T-cell (primary cell): Measurements from ENCODE around the gene RBKS. TPM values are rescaled to one million over a fixed set of nuclear protein-coding genes. Genes with fewer than 3 reads are reported as not detected.

Experiments used
- ATAC-seq, 4 experiments: fragments of 200-7000 bp in 3 of 4; fragments of 150-1000 bp in 1 of 4; cut with Tn5 transposase; replicated peaks in 1 of 4; 1 replicate in 3 of 4; 2 replicates in 1 of 4; pipeline ENCODE4 v1.10.0; 2021; ENCODE audit warnings: moderate library complexity in 3 of 4, mild to moderate bottlenecking in 2 of 4, moderate number of reproducible peaks in 1 of 4
- CTCF ChIA-PET, 2 donors: fragments of 300-600 bp; sonication (Branson Sonifier 250); formaldehyde crosslinking; loops; one replicate each; lab custom pipeline; 2022; ENCODE audit warnings: antibody characterized with exemption in 2 of 2; lab: Charles Lee
- POLR2A ChIA-PET, 2 donors: fragments of 300-600 bp; sonication (Branson Sonifier 250); formaldehyde crosslinking; loops; one replicate each; lab custom pipeline; 2022; ENCODE audit warnings: antibody characterized with exemption in 2 of 2; lab: Charles Lee
- DNase-seq, 35 experiments: peaks; one replicate each; pipeline versions ENCODE4 v3.0.0 to v3.0.0-alpha.2; 2013 to 2023
- H3K27ac ChIP-seq: one replicate; pipeline ENCODE4 v1.5.1; 2013; ENCODE audit warnings: low read length
- H3K27me3 ChIP-seq, 2 experiments: replicated peaks in 1 of 2; 1 replicate in 1 of 2; 2 replicates in 1 of 2; pipeline versions ENCODE4 v1.6.1 to v1.7.0; 2013; ENCODE audit warnings: low read length in 1 of 2, mixed read lengths in 1 of 2; ENCODE audit not compliant: control insufficient read depth in 2 of 2, insufficient read depth in 2 of 2; ENCODE audit errors: extremely low read depth in 1 of 2
- H3K36me3 ChIP-seq, 2 donors: 1 replicate in 1 of 2; 2 replicates in 1 of 2; pipeline versions ENCODE4 v1.6.1 to v1.7.0; 2013; ENCODE audit warnings: low read length in 1 of 2; ENCODE audit not compliant: control insufficient read depth in 2 of 2, insufficient read depth in 1 of 2; ENCODE audit errors: extremely low read depth in 1 of 2
- H3K4me1 ChIP-seq, 2 experiments: 1 replicate in 1 of 2; 2 replicates in 1 of 2; pipeline versions ENCODE4 v1.6.1 to v1.7.0; 2013; ENCODE audit warnings: low read length in 2 of 2, mixed read lengths in 1 of 2; ENCODE audit not compliant: insufficient read depth in 2 of 2, control insufficient read depth in 1 of 2; ENCODE audit errors: extremely low read depth in 1 of 2
- H3K4me3 ChIP-seq, 2 donors: 1 replicate in 1 of 2; 2 replicates in 1 of 2; pipeline versions ENCODE4 v1.5.1 to v1.7.0; 2013; ENCODE audit warnings: mild to moderate bottlenecking in 2 of 2, low read length in 1 of 2, moderate library complexity in 1 of 2; ENCODE audit not compliant: control insufficient read depth in 1 of 2; ENCODE audit errors: extremely low read depth in 1 of 2
- H3K9me3 ChIP-seq: 2 replicates; pipeline ENCODE4 v1.7.0; 2013
- H3K27ac Mint-ChIP-seq, 2 donors: one replicate each; pipeline ENCODE4 v1.8.0; 2020 to 2021; ENCODE audit warnings: mild to moderate bottlenecking in 2 of 2, mixed read lengths in 2 of 2
- H3K27me3 Mint-ChIP-seq, 2 donors: one replicate each; pipeline ENCODE4 v1.8.0; 2021 to 2022; ENCODE audit warnings: mixed read lengths in 2 of 2
- H3K36me3 Mint-ChIP-seq: one replicate; pipeline ENCODE4 v1.8.0; 2021; ENCODE audit warnings: mixed read lengths
- H3K4me1 Mint-ChIP-seq, 3 donors: one replicate each; pipeline ENCODE4 v1.8.0; 2020 to 2022; ENCODE audit warnings: mixed read lengths in 3 of 3, mild to moderate bottlenecking in 1 of 3
- H3K4me3 Mint-ChIP-seq, 3 donors: one replicate each; pipeline ENCODE4 v1.8.0; 2020 to 2022; ENCODE audit warnings: mild to moderate bottlenecking in 3 of 3, mixed read lengths in 3 of 3, moderate library complexity in 3 of 3
- H3K9me3 Mint-ChIP-seq, 3 donors: one replicate each; pipeline ENCODE4 v1.8.0; 2020 to 2022; ENCODE audit warnings: mixed read lengths in 3 of 3
- WGBS: methylation state at CpG from one replicate; pipeline ENCODE4 v1.1.5; 2013; ENCODE audit warnings: missing lambda C conversion rate; ENCODE audit not compliant: insufficient coverage; 5-methylcytosine and 5-hydroxymethylcytosine counted together
- total RNA-seq, 35 experiments: library from RNA in 6 of 35; stranded (reverse) in 6 of 35; fragments of 120-200 nt in 1 of 35; gene quantifications; one replicate each; pipeline versions ENCODE4 v1.2.1 to v1.2.4 and lab custom pipeline; 2013 to 2026

RBKS gene
- total RNA-seq, 5 donors from 2014 or later (not counting 1 experiment from before 2014, with no cell fraction given) = 1.1 to 6.7 (median 1.5) TPM

DNA sequence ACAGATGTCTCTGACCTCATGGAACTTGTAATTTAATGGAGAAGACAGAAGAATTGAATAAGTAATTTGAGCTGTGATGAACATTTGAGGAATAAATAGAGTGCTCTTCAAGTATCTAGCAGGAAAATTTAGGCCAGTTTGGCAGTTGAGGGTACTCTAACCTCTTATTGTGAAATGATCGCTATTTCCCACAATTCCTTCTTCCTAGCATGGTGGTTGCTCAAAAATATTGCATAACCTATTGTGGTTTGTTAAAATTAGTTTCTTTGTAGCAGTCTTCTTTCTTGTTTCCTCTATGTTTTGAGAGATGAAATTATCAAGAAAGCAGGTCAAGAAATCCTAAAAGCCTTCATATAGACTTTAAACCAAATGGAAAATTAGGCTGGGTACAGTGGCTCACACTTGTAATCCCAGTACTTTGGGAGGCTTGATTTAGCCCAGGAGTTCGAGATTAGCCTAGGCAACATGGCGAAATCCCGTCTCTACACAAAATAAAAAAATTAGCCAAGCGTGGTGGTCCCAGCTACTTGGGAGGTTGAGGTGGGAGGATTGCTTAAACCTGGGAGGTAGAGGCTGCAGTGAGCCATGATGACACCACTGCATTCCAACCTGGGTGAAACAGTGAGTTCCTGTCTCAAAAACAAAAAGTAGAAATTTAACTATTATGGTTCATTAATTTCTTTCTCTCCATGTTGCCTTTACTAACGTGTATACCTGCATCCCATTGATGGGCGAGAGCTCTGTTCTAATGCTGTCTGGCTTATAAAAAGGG lies 58.7 kb downstream of the RBKS start:
- no CpG with 5 or more reads among the region's 7 CpGs for WGBS
- no peak overlapping the region for H3K4me3 Mint-ChIP-seq
- H3K36me3 Mint-ChIP-seq = peaks cover 40% of the 10 kb centered on the region
- no peak overlapping the region for H3K4me3 ChIP-seq
- CTCF ChIA-PET = no interaction called here
- H3K4me1 ChIP-seq = no peaks in the 10 kb centered on the region
- no peak for DNase-seq
- POLR2A ChIA-PET = no interaction called here
- no peaks in the 10 kb centered on the region for H3K4me1 Mint-ChIP-seq
- no peak for ATAC-seq
- H3K9me3 Mint-ChIP-seq = peaks cover 0 to 6% (median 0%) of the 10 kb centered on the region in 3 donors
- H3K27me3 Mint-ChIP-seq = no peaks in the 10 kb centered on the region
- peaks cover 0 to 3% of the 10 kb centered on the region in 2 donors for H3K36me3 ChIP-seq
- H3K9me3 ChIP-seq = no peaks in the 10 kb centered on the region
- H3K27ac ChIP-seq = no peak overlapping the region
- no peak overlapping the region for H3K27ac Mint-ChIP-seq
- no peaks in the 10 kb centered on the region for H3K27me3 ChIP-seq

- H3K9me3 ChIP-seq = no peaks in the 10 kb centered on the region
- H3K27ac ChIP-seq = no peak overlapping the region
- H3K4me1 ChIP-seq = no peaks in the 10 kb centered on the region
- ChIA-PET POLR2A (interaction anchor here in 1 of 2 donors (0.6 kb wide), 1 partner anchor 38 kb away, joined by 4 read pairs; no protein-coding TSS in a partner anchor), CTCF (no interaction called here)
- H3K27me3 Mint-ChIP-seq = no peaks in the 10 kb centered on the region
- H3K27ac Mint-ChIP-seq = no peak overlapping the region
- peaks cover 0 to 6% (median 0%) of the 10 kb centered on the region in 3 donors for H3K9me3 Mint-ChIP-seq
- H3K4me1 Mint-ChIP-seq = no peaks in the 10 kb centered on the region
- no peak overlapping the region for H3K4me3 ChIP-seq
- ATAC-seq (no peak), DNase-seq (no peak)
- no peaks in the 10 kb centered on the region for H3K27me3 ChIP-seq
- no peak overlapping the region for H3K4me3 Mint-ChIP-seq
- 92% methylated on average over 2 of the region's 4 CpGs for WGBS
- H3K36me3 ChIP-seq = peaks cover 0 to 3% of the 10 kb centered on the region in 2 donors
- H3K36me3 Mint-ChIP-seq = peaks cover 39% of the 10 kb centered on the region
Measured at GRCh38 chr2:27830656-27831055, 59.5 kb downstream of the RBKS start.

- no peaks in the 10 kb centered on the region for H3K27me3 ChIP-seq
- no CpG with 5 or more reads among the region's 3 CpGs for WGBS
- no peaks in the 10 kb centered on the region for H3K9me3 ChIP-seq
- Mint-ChIP-seq H3K27me3 (no peaks in the 10 kb centered on the region), H3K4me1 (no peaks in the 10 kb centered on the region), H3K27ac (no peak overlapping the region), H3K4me3 (no peak overlapping the region), H3K36me3 (peaks cover 42% of the 10 kb centered on the region), H3K9me3 (peaks cover 0 to 9% (median 2%) of the 10 kb centered on the region in 3 donors)
- ATAC-seq (no peak), DNase-seq (no peak)
- no peak overlapping the region for H3K27ac ChIP-seq
- H3K36me3 ChIP-seq = peaks cover 0 to 3% of the 10 kb centered on the region in 2 donors
- POLR2A ChIA-PET = interaction anchor here in 1 of 2 donors (0.6 kb wide), 1 partner anchor 42 kb away, joined by 4 read pairs; no protein-coding TSS in a partner anchor
- CTCF ChIA-PET = no interaction called here
- no peak overlapping the region for H3K4me3 ChIP-seq
- H3K4me1 ChIP-seq = no peaks in the 10 kb centered on the region
Measured at GRCh38 chr2:27829791-27830190, 60.4 kb downstream of the RBKS start.

DNA sequence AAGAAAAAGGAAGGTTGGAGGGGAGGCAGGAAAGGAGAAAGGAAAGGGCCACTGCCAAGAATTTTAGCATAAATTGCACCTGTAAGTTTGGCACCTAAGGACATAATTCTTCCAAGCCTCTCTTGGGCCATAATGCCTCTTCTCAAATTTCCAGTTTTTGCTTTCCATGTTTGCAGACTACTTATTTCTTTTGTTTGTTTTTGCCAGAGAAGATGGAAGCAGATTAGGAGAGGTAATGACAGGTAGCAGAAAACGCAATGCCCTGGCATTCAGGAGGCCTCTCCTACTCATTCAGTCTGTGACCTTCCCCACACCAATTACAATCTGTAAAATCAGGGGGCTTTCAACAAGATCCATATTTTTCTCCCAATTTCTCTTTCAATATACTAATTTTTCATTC lies 61.9 kb downstream of the RBKS start:
- ATAC-seq (no peak), DNase-seq (no peak)
- no peaks in the 10 kb centered on the region for H3K27me3 ChIP-seq
- Mint-ChIP-seq H3K27ac (no peak overlapping the region), H3K9me3 (peaks cover 5 to 19% (median 8%) of the 10 kb centered on the region in 3 donors), H3K36me3 (peaks cover 48% of the 10 kb centered on the region), H3K4me1 (no peaks in the 10 kb centered on the region), H3K27me3 (no peaks in the 10 kb centered on the region), H3K4me3 (no peak overlapping the region)
- ChIA-PET POLR2A (no interaction called here), CTCF (no interaction called here)
- H3K9me3 ChIP-seq = peaks cover 2% of the 10 kb centered on the region
- H3K27ac ChIP-seq = no peak overlapping the region
- H3K36me3 ChIP-seq = peaks cover 0 to 3% of the 10 kb centered on the region in 2 donors
- WGBS = no CpG with 5 or more reads among the region's 1 CpG
- H3K4me3 ChIP-seq = no peak overlapping the region
- no peaks in the 10 kb centered on the region for H3K4me1 ChIP-seq

GRCh38 chr2:27824401-27824800 lies 65.8 kb downstream of the RBKS start:
- Mint-ChIP-seq H3K36me3 (peaks cover 28% of the 10 kb centered on the region), H3K4me1 (no peaks in the 10 kb centered on the region), H3K9me3 (peaks cover 5 to 13% (median 8%) of the 10 kb centered on the region in 3 donors), H3K27ac (no peak overlapping the region), H3K4me3 (no peak overlapping the region), H3K27me3 (no peaks in the 10 kb centered on the region)
- DNase-seq (no peak), ATAC-seq (no peak)
- WGBS = no CpG with 5 or more reads among the region's 1 CpG
- no peaks in the 10 kb centered on the region for H3K4me1 ChIP-seq
- CTCF ChIA-PET = no interaction called here
- no peaks in the 10 kb centered on the region for H3K36me3 ChIP-seq
- H3K9me3 ChIP-seq = peaks cover 2% of the 10 kb centered on the region
- no peak overlapping the region for H3K4me3 ChIP-seq
- H3K27me3 ChIP-seq = no peaks in the 10 kb centered on the region
- POLR2A ChIA-PET = no interaction called here
- H3K27ac ChIP-seq = no peak overlapping the region

- Histone ChIP-seq H3K27ac (no peak overlapping the region), H3K4me1 (no peaks in the 10 kb centered on the region), H3K4me3 (no peak overlapping the region), H3K36me3 (no peaks in the 10 kb centered on the region), H3K27me3 (no peaks in the 10 kb centered on the region), H3K9me3 (peaks cover 2% of the 10 kb centered on the region)
- Mint-ChIP-seq H3K4me1 (no peaks in the 10 kb centered on the region), H3K27me3 (no peaks in the 10 kb centered on the region), H3K9me3 (peaks cover 5 to 13% (median 8%) of the 10 kb centered on the region in 3 donors), H3K36me3 (peaks cover 25% of the 10 kb centered on the region), H3K4me3 (no peak overlapping the region), H3K27ac (no peak overlapping the region)
- no peak for ATAC-seq
- CTCF ChIA-PET = interaction anchor here in 1 of 2 donors (0.5 kb wide), 1 partner anchor 181 kb away, joined by 3 read pairs; no protein-coding TSS in a partner anchor
- POLR2A ChIA-PET = interaction anchor here in 1 of 2 donors (0.5 kb wide), 1 partner anchor 29 kb away, joined by 7 read pairs; no protein-coding TSS in a partner anchor
- 100% methylated on average over 1 of the region's 5 CpGs for WGBS
- DNase-seq = no peak
Measured at GRCh38 chr2:27823569-27823968, 66.6 kb downstream of the RBKS start.
